HG02938 (cell line): ENCODE data around the gene PTTG2.
"Not testable (repeated sequence)": the region's sequence is repeated elsewhere in the genome, so short reads cannot be mapped to it uniquely, and the experiment has no call there.

Source experiments
- ATAC-seq: cut with Tn5 transposase; IDR thresholded peaks from one replicate; pipeline ENCODE4 v1.9.1; 2021; ENCODE audit warnings: mild to moderate bottlenecking, moderate library complexity; ENCODE audit not compliant: unreplicated experiment

Gene PTTG2

GRCh38 chr4:37953620-37954293 lies 6.4 kb upstream of the PTTG2 start:
- ATAC-seq = no peak

GRCh38 chr4:37956941-37957340 lies 3.3 kb upstream of the PTTG2 start:
- no peak for ATAC-seq

- ATAC-seq = no peak
Measured at GRCh38 chr4:37958932-37959331, 1.3 kb upstream of the PTTG2 start.

- ATAC-seq = no peak
Measured at GRCh38 chr4:37960679-37961450, 667 bp downstream of the PTTG2 start.

- ATAC-seq = no peak
Measured at GRCh38 chr4:37964734-37965457, 4.7 kb downstream of the PTTG2 start.

- no peak for ATAC-seq
Measured at GRCh38 chr4:37966044-37966443, 5.8 kb downstream of the PTTG2 start.

- no peak for ATAC-seq
Measured at GRCh38 chr4:37967736-37968135, 7.5 kb downstream of the PTTG2 start.

- ATAC-seq = no peak
Measured at GRCh38 chr4:37968747-37969146, 8.5 kb downstream of the PTTG2 start.

GRCh38 chr4:37970702-37971101 lies 10.5 kb downstream of the PTTG2 start:
- no peak for ATAC-seq

- ATAC-seq = no peak
Measured at GRCh38 chr4:37971202-37971601, 11.0 kb downstream of the PTTG2 start.

- no peak for ATAC-seq
Measured at GRCh38 chr4:37973441-37973840, 13.2 kb downstream of the PTTG2 start.

GRCh38 chr4:37975321-37975822 lies 15.2 kb downstream of the PTTG2 start:
- not testable (repeated sequence) for ATAC-seq

- no peak for ATAC-seq
Measured at GRCh38 chr4:37976507-37976906, 16.3 kb downstream of the PTTG2 start.

GRCh38 chr4:37976991-37977470 lies 16.8 kb downstream of the PTTG2 start:
- ATAC-seq = peak; percentile 63

GRCh38 chr4:37977471-37978247 lies 17.5 kb downstream of the PTTG2 start:
- ATAC-seq = peak; percentile 62

- peak; percentile 19 for ATAC-seq
Measured at GRCh38 chr4:37978248-37978924, 18.2 kb downstream of the PTTG2 start.

GRCh38 chr4:37980246-37980645 lies 20.0 kb downstream of the PTTG2 start:
- ATAC-seq = no peak

GRCh38 chr4:37981425-37981824 lies 21.2 kb downstream of the PTTG2 start:
- ATAC-seq = no peak

GRCh38 chr4:37981844-37982720 lies 21.9 kb downstream of the PTTG2 start:
- no peak for ATAC-seq
